ENCODE results near the gene IL21. TPM values are rescaled to one million over a fixed set of nuclear protein-coding genes. Genes with fewer than 3 reads are reported as not detected.

IL21 gene
- polyA plus RNA-seq, 1 donor (not counting 4 experiments of a cell fraction or from before 2014, with no cell fraction given), result not detected

DNA sequence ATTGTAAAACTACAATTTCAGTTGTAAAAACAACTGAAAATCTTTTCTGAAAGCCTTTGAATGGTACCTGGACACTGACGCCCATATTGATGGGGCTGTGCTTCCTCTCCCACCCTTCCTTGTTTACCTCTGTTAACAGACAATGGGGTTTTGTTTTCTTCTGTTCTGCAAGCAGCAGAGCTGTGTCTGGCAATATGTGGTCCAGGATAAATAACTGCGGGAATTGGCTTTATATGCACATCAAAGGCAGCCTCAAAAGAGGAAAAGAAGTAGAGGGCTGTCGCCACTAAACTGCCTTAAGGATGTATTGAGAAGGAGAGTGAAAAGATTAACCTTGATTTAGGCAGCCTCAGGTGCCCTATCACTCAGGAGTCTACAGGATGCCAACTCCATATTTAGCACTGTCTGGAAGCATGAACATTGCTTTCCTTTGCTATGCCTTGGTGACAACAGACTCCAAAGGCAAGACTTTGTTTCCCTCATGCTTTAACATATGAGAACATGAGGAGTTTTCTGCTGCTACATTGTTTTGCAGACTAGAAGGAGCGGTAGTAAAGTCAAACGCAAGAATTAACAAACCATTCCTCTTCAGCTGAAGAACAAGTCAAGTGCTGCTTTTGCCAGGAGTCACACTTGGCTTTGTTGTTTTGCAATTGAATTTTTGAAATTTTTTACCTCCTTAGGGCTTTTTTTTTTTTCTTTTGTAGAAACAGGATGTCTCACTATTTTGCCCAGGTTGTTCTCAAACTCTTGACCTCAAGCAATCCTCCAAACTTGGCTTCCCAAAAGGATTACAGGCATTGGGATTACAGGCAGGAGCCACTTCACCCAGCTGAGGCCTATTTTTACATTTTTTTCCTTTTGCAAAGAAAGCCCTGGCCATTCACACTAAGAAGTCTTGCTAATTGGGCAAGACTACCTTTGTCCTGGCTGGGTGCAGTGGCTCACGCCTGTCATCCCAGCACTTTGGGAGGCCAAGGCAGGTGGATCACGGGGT is 3.0 kb downstream of the IL21 start:
- peak; percentile 46 for FAIRE-seq
- H2AFZ ChIP-seq (ENCODE audit: control insufficient read depth, low read length), result no peak overlapping the region

DNA sequence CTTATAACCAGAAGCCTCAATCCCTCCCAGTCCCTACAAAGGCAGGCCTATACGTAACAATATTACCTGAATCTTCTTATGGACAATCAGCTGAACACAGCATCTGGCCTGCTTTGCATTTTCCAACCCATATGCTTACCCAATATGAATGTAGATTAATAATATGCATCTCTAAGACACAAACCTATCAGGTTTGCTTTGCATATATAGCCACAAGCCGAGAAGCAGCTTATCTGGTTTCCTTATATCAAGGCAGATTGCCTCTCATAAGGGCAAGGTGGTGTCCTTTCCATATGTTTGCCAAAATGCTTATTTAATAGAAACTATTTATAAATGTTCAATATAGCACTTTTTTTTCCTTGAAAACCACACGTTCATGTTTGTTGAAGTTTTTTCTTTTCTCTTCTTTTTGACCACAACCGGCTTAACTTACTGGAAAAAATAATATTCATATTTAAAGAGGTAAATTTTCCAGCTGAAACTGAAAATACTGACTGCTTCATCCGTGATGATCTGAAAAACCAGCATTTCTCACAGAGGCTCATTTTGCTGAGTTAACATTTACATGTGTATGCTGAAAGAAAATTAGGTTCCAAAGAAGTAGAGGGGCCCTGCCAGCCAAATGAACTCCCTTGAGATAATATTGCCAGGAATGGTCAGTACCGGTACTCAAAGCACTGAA is 3.8 kb downstream of the IL21 start:
- FAIRE-seq, result no peak
- no peak for TF ChIP-seq EZH2 (IDR thresholded peaks at IDR 0.05; ENCODE audit: low read length)
- TF ChIP-seq, protein P1, sequence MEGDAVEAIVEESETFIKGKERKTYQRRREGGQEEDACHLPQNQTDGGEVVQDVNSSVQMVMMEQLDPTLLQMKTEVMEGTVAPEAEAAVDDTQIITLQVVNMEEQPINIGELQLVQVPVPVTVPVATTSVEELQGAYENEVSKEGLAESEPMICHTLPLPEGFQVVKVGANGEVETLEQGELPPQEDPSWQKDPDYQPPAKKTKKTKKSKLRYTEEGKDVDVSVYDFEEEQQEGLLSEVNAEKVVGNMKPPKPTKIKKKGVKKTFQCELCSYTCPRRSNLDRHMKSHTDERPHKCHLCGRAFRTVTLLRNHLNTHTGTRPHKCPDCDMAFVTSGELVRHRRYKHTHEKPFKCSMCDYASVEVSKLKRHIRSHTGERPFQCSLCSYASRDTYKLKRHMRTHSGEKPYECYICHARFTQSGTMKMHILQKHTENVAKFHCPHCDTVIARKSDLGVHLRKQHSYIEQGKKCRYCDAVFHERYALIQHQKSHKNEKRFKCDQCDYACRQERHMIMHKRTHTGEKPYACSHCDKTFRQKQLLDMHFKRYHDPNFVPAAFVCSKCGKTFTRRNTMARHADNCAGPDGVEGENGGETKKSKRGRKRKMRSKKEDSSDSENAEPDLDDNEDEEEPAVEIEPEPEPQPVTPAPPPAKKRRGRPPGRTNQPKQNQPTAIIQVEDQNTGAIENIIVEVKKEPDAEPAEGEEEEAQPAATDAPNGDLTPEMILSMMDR (optimal IDR thresholded peaks at IDR 0.05 in 1 of 3, IDR thresholded peaks at IDR 0.05 in 1 of 3, conservative IDR thresholded peaks at IDR 0.05 in 1 of 3; ENCODE audit: extremely low read depth in 1 of 3, insufficient read depth in 2 of 3, low read length in 3 of 3), result no peak

More for the DNA sequence above, 3.0 kb downstream of the IL21 start:
- H3K27me3 ChIP-seq (ENCODE audit: control insufficient read depth, extremely low read depth, insufficient read depth, low read length), result no peaks in the 10 kb centered on the region
- no peak overlapping the region for H3K4me3 ChIP-seq (ENCODE audit: control insufficient read depth in 2 of 3, extremely low read depth in 1 of 3, insufficient read depth in 2 of 3, low read depth in 1 of 3, low read length in 3 of 3)
- H3K4me2 ChIP-seq (ENCODE audit: control insufficient read depth, extremely low read depth, insufficient read depth, low read depth, low read length), result no peak overlapping the region
- no peaks in the 10 kb centered on the region for H4K20me1 ChIP-seq (ENCODE audit: control insufficient read depth, extremely low read depth, insufficient read depth, low read length)
- H3K9me3 ChIP-seq (ENCODE audit: control insufficient read depth, low read depth, low read length), result no peaks in the 10 kb centered on the region
- H3K9ac ChIP-seq (ENCODE audit: control insufficient read depth, extremely low read depth, insufficient read depth, low read length), result no peak overlapping the region
- no peak for DNase-seq (ENCODE audit: low read depth, low spot score)
- no peak overlapping the region for H3K27ac ChIP-seq (ENCODE audit: control insufficient read depth, insufficient read depth, low read length)
- no peaks in the 10 kb centered on the region for H3K79me2 ChIP-seq (ENCODE audit: control insufficient read depth, insufficient read depth, low read length)
- no peaks in the 10 kb centered on the region for H3K9me1 ChIP-seq (ENCODE audit: control insufficient read depth, extremely low read depth, insufficient read depth, low read length)
- dilution Hi-C loops (cut with MboI; ENCODE audit: extremely low pct_ligation_motif_present, low sequenced_read_pairs), result no loop called here
- TF ChIP-seq, protein P1 (optimal IDR thresholded peaks at IDR 0.05 in 1 of 3, IDR thresholded peaks at IDR 0.05 in 1 of 3, conservative IDR thresholded peaks at IDR 0.05 in 1 of 3; ENCODE audit: extremely low read depth in 1 of 3, insufficient read depth in 2 of 3, low read length in 3 of 3), result no peak
- no peak for TF ChIP-seq EZH2 (IDR thresholded peaks at IDR 0.05; ENCODE audit: low read length)
- H3K36me3 ChIP-seq (ENCODE audit: control insufficient read depth in 2 of 2, extremely low read depth in 1 of 2, insufficient read depth in 2 of 2, low read length in 2 of 2), result no peaks in the 10 kb centered on the region
- no peaks in the 10 kb centered on the region for H3K4me1 ChIP-seq (ENCODE audit: control insufficient read depth, extremely low read depth, insufficient read depth, low read length)

More for the DNA sequence above, 3.8 kb downstream of the IL21 start:
- no peak for DNase-seq (ENCODE audit: low read depth, low spot score)
- Histone ChIP-seq H3K27ac (ENCODE audit: control insufficient read depth, insufficient read depth, low read length) (no peak overlapping the region), H3K4me3 (ENCODE audit: control insufficient read depth in 2 of 3, extremely low read depth in 1 of 3, insufficient read depth in 2 of 3, low read depth in 1 of 3, low read length in 3 of 3) (no peak overlapping the region), H3K4me2 (ENCODE audit: control insufficient read depth, extremely low read depth, insufficient read depth, low read depth, low read length) (no peak overlapping the region), H3K4me1 (ENCODE audit: control insufficient read depth, extremely low read depth, insufficient read depth, low read length) (no peaks in the 10 kb centered on the region), H3K9me3 (ENCODE audit: control insufficient read depth, low read depth, low read length) (no peaks in the 10 kb centered on the region), H3K36me3 (ENCODE audit: control insufficient read depth in 2 of 2, extremely low read depth in 1 of 2, insufficient read depth in 2 of 2, low read length in 2 of 2) (no peaks in the 10 kb centered on the region), H3K27me3 (ENCODE audit: control insufficient read depth, extremely low read depth, insufficient read depth, low read length) (no peaks in the 10 kb centered on the region), H3K9ac (ENCODE audit: control insufficient read depth, extremely low read depth, insufficient read depth, low read length) (no peak overlapping the region), H2AFZ (ENCODE audit: control insufficient read depth, low read length) (no peak overlapping the region), H3K79me2 (ENCODE audit: control insufficient read depth, insufficient read depth, low read length) (no peaks in the 10 kb centered on the region), H4K20me1 (ENCODE audit: control insufficient read depth, extremely low read depth, insufficient read depth, low read length) (no peaks in the 10 kb centered on the region), H3K9me1 (ENCODE audit: control insufficient read depth, extremely low read depth, insufficient read depth, low read length) (no peaks in the 10 kb centered on the region)
- dilution Hi-C loops (cut with MboI; ENCODE audit: extremely low pct_ligation_motif_present, low sequenced_read_pairs), result no loop called here

All from keratinocyte (primary cell).